UCSD-AML1 (cell line): Measurements from ENCODE around the gene CAPN9.
"Not testable (repeated sequence)": the region's sequence is repeated elsewhere in the genome, so short reads cannot be mapped to it uniquely, and the experiment has no call there.

Source experiments
- DNase-seq: peaks from one replicate; lab custom pipeline; 2025; ENCODE audit not compliant: unreplicated experiment; lab: John Stamatoyannopoulos, UW

Gene CAPN9

DNA sequence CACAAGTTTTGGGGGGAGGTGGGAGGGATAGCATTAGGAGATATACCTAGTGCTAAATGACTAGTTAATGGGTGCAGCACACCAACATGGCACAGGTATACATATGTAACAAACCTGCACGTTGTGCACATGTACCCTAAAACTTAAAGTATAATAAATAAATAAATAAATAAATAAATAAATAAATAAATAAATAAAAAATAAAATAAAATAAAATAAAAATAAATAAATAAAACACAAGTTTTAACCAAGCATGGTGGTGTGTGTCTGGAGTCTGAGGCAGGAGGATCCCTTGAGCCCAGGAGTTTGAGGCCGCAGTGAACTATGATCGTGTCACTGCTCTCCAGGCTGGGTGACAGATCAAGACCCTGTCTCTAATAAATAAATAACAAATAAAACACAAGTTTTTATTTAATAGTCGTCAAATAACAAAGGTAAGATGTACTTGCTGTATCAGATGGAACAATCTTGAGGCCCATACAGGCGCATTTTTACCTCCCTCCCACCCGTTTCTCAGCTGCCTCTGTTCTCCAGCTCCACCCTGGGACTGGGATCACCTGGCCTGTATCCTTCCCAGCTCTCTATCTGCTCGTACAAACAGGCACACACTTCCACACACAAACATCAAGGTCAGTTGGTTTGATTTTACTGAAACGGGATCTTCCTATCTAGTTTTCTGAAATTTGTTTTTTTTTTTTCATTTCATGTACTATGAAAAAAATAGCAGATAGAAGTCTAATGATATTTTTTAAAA is 20.8 kb downstream of the CAPN9 start:
- not testable (repeated sequence) for DNase-seq

DNA sequence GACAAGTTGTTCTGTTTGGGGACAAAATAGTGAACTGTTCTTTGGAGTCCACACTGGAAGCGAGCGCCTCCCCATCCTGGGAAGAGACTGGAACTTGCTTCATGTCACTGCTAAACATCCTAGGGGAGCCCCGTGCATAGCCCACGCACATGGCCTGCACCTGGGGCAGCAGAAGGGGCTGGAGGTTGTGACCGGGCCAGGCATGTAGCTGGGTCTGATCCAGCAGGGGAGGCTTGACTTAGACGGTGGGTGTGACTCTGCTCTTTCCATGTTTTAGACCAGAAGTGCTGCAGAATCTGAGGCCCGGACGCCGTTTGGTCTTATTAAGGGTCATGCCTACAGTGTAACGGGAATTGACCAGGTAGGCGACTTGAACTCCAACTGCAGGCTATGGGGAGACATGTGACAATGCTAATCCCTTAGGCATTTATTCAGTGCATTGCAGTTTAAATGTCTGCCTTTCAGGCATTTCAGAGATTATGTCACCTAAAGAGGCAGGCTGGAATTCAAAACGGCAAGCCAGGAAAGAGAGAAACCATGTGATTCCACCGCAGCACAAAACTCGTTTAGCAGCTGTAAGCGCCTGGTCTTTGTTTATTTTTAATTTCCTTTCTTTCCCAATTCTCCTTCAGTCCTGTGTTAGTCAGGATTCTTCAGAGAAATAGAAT is 21.8 kb downstream of the CAPN9 start:
- no peak for DNase-seq

DNA sequence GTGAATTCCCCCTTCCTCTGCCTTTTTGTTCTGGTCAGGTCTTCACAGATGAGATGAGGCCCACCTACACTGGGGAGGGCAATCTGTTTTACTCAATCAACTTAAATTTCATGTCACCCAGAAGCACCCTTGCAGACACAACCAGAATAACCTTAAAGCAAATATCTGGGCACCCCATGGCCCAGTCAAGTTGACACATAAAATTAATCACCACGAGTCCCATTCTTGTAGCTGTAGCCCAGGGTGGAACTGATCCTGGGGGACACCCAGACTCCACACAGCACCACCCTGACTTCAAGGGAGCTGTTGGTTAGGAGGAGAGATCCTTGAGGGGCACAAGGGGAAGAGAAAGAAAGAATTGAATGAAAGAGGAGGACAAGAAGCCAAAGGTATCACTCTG is 23.1 kb downstream of the CAPN9 start:
- no peak for DNase-seq

DNA sequence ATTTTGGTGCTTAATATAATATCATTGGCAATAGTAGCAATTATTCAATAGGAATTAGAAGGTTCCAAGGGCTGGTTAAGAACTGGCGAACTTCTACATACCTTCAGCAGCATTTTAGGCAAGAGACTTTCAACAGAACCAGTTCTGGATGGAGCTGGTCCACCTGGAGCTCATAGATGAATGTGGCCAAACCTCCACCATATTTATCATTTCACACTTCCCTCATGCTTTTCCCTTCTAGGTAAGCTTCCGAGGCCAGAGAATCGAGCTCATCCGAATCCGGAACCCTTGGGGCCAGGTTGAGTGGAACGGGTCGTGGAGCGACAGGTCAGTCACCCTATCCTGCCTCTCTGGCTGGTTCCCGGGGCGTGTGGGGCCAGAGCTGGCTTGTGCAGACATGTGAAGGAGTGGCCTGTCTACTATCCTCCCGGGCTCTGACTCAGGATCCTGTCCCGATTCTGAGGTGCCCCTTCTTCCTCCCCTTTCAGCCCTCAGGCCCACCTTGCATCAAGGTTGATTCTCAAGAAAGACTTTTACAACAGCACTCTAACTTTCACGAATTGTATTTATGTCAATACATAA is 24.7 kb downstream of the CAPN9 start:
- no peak for DNase-seq

DNA sequence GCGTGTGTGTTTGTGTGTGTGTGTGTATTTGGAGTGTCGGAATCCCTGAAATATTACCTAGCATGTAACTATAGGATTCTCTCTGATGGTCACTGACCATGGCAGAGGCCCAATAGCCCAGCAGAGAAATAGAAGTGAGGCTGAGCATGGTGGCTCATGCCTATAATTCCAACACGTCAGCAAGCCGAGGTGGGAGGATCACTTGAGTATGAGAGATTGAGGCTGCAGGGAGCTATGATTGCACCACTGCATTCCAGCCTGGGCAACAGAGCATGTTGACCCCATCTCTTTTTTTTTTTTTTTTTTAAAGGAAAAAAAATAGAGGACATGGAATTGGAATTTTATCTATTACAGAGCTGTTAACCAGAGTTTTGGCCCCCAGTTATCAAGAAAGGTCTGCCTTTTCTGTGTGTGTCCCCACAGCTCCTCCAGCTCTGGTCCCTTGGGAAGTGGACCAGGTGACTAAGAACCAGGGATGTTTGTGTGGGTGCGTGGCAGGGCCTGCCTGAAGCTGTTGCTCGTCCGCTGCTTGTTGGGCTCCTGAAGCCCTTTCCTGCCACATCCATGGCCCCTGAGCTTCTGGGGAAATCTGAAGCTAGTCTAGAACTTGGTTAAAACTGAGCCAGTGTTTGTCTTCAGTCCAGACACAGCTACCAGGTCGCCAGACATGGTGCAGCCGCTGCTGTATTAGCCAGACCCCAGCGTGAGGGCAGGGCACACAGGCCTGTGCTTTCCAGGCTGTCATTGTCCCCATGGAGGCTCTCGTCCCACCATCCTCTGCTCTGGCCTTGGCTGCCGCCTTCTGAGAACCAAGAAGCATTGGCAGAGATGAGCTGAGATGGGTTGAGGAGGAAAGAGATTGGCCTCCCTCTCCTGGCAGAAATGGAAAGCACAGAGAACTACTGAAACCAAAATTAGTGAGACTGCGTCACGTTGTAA is 25.5 kb downstream of the CAPN9 start:
- no peak for DNase-seq

DNA sequence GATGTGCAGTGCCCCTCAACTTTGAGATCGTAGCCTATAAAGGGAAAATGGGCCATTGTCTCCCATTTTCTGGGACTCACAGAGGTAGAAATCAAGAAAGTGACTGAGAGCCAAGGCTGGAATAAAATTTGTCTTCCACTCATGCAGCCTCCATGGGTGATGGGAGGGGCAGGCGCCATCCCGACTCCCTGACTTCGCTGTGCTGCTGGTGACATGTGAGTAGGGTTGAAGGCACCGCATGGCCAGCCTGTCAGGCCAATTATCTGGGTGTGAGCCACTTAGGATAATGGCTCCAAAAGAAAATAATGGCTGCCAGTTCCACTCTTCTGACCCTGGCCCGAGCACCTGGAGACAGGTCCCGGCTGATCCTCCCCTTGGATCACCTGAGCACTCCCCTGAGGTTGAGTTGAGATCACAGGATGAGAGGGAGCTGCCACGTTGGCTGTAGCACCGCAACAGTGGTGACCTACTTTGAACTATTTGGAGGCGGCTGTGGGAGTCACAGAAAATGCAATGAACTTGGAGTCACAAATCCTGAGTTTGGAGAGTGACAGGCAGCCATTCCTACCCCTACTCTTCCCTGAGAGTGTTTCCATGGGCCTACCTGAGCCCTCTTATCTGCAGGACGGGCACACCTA is 26.3 kb downstream of the CAPN9 start:
- no peak for DNase-seq

DNA sequence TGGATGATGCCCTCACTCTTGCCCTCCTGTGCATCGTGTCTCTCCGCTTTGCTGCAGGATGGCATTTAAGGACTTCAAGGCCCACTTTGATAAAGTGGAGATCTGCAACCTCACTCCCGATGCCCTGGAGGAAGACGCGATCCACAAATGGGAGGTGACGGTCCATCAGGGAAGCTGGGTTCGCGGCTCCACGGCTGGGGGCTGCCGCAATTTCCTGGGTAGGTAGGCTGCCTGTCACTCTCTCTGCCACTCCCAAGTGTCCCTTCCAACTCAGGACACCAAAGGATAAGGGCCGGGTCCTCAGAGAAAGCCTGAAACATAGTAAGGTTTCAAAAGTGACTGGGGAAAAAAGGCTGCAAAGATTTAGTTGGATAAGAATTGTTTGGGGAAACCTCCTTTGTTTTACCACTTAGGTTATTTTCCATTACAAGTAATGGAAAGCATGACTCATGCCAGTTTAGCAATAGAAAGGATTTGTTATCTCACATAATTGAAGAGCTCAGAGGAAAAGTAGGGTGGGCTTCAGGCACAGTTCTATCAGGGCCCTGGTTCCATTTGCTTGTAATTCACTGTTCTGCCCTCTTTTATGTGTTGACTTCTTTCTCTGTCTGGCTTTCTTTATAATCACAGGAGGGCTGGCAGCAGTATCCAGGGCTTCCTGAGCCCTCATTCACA is 31.9 kb downstream of the CAPN9 start:
- no peak for DNase-seq

DNA sequence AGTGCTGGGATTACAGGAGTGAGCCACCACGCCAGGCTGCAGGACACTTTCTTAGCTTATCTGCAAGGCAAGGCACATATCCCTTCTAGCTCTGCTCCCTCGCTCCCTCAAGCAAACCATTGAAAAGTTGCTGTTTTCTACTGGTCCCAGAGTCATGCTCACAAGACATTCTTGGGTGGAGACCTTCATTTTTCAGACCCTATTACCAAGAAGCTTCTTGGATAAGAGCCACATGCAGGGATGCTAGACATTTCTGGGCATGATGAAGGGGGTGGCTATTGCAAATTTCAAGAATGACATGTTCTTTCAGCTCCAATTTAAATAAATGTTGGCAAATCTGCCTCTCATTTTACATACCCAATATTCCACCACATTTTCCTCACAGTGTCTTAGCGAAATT is 33.9 kb downstream of the CAPN9 start:
- DNase-seq = no peak

DNA sequence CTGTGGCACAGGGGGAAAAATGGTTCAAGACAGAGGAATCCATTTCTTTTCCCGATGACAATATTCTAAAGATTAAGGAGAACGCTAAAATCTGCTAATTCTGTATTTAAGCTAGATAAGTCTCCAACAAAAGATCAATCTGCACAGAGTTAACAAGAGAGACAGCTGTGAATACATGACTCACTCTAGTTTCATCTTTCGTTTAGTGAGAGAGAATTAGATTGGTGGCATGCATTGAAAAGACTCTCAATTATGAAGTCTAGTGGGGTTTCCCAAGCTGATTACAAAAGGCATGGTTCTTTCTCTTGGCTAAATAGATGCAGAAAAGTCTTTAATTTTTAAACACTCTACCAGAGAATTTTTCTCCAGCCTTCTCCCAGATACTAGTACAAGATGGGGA is 34.4 kb downstream of the CAPN9 start:
- DNase-seq = no peak

DNA sequence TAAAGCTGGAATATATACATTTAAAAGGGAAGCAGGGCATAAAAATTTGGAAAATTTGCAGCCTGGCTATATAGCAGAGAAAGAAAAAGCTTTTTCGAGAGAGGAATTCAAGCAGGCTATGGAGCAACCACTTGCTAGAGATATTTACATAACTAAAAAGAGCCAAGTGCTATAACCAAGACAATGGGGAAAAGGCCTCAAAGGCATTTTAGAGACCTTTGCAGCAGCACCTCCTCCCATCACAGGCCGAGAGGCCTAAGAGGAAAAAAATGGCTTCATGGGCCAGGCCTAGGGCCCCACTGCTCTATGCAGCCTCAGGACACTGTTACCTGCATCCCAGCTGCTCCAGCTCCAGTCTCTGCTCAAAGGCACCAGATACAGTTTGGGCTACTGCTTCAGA is 37.0 kb downstream of the CAPN9 start:
- no peak for DNase-seq

DNA sequence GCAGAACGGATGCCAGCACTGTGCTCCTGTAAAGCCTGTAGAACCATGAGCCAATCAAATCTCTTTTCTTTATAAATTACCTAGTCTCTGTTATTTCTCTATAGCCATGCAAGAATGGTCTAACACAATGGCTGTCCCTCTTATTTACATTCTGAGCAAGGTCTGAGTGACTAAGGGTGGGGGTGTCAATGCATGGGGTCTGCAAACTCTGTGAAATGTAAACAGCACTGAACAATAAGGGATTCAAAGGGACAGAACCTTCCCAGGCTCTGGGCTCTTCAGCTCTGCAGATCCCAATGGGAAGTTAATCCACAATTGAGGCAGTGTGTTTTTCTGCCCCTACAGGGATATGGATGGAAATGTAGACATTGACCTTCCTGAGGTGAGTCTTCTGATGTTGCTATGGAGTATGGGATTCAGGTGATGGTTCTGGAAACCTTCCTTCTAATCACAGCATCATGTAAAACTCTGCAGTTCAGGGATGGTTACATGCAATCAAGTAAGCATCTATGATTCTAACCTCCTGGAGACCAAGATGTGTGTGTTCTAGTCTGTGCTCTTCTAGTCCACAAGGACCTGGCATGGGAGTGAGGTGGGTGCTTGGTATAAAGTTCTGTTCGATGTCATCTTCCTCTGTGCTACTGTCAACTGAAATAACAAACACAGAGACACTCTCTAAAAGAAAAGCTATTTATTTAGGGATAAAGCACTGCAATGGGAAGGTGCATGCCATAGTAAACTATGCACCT is 38.6 kb downstream of the CAPN9 start:
- DNase-seq = no peak

DNA sequence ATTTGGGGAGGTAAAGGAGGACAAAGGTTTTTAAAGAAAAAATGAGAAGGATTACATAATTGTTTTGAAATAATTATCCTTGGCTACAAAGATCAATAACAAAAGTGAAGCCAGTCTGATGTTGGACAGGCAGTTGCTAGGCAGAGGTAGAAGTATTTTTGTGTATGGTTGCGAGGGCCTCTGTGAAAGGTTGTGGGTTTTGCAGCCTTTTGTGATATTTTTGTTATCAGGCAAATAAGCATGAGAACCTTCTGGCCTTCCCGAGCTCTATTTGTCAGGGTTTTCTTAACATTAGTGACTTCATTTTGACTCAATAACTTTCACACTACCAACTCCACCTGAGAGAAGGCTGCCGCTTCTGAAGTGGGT is 39.2 kb downstream of the CAPN9 start:
- no peak for DNase-seq

DNA sequence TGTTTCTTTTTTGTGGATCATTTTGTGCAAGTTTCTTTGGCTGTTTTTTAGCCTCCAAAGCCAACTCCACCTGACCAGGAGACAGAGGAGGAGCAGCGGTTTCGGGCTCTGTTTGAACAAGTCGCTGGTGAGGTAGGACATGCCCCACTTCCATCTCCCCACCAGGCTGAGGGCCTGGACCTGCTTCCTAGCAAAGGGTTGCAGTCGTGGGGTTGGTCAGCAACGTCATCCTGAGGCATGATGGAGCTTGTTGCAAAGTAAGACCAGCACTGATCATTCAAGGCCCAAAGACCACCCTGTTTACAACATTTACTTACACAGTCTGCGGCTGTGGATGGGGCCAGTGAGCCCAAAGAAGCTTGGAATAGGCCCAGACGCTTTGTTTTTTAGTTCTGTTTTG is 40.3 kb downstream of the CAPN9 start:
- DNase-seq = no peak

DNA sequence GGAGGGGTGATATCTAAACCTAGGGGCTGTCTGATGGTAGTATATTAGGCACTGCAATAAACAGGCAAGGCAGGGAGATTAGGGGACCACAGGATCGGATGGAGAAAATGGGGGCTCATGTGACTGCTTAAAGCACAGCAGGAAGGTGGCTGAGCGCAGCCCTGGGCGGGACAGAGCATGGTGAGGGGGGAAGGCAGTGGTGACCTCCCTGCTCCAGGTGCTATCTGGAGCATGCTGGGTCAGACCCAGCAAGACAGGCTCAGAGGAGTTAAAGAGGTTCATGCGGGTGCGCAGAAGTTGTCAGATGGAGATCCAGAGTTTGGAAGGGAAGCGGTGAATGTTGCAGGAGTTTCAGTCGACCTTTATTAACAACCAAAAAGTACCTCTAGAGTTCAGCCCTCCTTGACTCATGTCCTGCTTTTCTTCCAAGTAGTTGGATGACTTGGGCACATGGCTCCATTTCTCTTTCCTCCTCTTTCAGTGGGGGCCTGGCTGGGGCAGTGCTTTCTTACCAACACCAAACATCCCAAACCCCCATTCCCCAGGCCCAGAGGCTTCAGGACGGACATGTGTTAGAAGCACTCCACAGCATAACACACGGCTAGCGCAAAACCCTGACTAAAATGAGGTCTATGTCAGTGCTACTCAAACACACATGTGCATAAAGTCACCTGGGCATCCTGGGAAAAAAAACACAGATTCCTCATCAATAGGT is 41.5 kb downstream of the CAPN9 start:
- DNase-seq = no peak

DNA sequence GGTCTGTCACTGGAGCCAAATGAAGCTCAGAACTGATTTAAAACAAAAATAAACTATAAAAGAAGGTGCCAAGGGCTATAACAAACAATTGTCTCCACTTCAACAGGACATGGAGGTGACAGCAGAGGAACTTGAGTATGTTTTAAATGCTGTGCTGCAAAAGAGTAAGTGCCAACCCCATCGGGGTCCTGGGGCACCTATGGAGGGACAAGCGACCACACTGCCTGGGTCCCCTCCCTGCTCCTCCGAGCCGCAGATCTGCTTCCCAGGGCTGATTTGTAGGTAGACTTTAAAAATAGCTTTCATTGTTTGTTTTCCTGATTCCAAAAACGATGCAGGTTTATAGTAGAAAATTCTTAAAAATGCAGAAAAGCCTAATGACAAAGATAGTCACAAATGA is 42.8 kb downstream of the CAPN9 start:
- DNase-seq = no peak

DNA sequence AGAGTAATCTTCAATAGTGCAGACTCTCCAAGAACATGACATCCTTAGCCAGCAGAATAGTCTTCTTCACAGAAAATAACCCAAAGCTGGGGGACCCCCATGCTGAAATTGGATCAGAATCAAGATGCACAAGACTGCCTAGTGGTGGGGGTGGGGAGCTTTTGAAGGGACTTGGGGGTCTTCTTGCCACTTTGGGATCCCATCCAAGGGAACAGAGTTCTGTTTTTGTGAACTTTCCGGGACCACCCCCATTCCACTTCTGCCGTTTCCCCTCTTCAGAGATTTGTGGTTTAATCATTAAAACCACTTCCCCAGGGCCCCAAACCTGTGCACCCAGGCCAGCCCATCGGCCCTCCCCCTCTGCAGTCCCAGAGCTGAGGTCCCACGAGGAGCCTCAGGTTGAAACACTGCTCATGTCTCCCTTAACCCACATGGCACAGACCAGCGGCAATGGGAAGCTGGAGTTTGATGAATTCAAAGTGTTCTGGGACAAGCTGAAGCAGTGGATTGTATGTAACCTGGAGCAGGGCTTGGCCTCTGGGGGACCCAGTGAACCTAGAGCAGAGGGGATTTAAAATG is 44.9 kb downstream of the CAPN9 start:
- no peak for DNase-seq

DNA sequence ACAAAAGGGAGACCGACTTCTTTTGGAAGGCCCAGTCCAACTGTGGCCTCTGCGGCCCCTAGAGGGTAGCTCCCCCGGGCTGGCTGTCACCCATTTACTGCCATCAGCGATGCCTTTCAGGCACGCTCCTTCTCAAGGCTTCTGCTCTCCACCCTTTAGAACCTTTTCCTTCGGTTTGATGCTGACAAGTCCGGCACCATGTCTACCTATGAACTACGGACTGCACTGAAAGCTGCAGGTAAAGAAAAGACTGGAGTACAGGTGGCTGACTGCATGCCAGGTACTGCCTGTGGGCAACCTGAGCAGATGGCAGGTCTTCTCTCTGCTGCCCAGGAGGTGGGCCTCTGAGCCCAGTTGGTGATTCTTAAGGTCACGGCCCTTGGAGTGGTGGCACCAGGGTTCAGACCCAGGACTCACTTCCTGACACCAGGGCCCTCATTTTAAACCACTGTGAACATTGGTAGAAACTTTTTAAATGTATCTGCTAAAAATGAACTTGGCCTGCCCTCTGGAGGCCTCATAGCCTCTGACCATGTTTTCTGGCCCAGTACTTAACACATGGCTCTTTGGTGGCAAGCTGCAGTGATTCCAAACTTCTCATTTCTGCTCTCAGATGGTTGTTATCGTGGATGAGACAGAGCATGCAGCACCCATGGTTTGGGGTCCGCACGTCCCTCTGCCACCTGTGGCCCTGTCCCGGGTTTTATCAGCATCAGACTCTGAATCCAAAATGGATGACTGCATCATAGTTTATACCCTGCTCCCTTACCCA is 45.7 kb downstream of the CAPN9 start:
- DNase-seq = no peak

DNA sequence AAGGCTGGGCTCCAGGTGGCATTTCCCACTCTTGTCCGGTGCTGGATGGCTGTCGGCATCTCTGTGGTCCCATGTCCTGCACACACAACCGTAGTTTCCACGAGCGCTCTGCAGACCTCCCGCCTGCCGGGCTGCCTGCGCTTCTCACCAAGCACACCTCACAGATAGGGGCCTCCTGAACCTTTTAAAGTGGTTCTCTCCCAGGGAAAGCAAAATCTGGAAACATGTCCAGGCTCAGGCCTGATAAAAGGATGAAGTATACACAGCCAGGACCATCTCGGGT is 46.2 kb downstream of the CAPN9 start:
- DNase-seq = no peak
